ENCODE data around the gene MT1B.

Gene MT1B

DNA sequence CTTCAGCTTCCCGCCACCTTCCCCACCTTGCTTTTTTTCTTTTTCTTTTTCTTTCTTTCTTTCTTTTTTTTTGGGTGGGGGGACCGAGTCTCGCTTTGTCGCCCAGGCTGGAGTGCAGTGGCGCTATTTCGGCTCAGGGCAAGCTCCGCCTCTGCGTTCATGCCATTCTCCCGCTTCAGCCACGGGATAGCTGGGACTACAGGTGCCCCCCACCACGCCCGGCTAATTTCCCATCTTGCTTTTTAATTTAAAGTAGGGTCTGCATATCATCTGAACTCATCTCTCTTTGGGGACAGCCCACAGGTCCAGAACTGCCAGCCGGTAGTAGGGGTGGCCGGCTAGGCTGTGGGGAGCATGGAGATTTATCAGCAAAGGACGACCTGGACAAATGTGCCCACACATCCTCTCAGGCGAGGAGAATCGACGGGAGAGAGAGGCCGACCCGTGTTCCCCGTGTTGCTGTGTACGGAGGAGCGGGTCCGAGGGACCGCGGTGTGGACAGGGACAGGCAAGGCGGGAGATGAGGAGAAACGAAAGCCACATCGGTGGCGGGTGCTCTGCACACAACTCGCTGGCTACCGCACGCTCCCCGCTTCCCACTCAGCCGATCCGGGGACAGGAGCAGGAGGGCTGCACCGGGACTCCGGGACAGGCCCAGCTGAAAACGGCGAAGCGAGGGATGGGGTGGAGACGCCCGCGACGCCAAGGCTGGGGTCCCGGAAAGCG lies 16.8 kb upstream of the MT1B start:
- H3K4me3 ChIP-seq (ENCODE audit: low read depth in 1 of 2, low read length in 2 of 2), result no peak overlapping the region
- no peaks in the 10 kb centered on the region for H3K4me1 ChIP-seq (ENCODE audit: insufficient read depth, low read length)
- TF ChIP-seq EZH2 (IDR thresholded peaks at IDR 0.05; ENCODE audit: borderline replicate concordance, low read depth, low read length, severe bottlenecking), result no peak
- TF ChIP-seq, protein P1, sequence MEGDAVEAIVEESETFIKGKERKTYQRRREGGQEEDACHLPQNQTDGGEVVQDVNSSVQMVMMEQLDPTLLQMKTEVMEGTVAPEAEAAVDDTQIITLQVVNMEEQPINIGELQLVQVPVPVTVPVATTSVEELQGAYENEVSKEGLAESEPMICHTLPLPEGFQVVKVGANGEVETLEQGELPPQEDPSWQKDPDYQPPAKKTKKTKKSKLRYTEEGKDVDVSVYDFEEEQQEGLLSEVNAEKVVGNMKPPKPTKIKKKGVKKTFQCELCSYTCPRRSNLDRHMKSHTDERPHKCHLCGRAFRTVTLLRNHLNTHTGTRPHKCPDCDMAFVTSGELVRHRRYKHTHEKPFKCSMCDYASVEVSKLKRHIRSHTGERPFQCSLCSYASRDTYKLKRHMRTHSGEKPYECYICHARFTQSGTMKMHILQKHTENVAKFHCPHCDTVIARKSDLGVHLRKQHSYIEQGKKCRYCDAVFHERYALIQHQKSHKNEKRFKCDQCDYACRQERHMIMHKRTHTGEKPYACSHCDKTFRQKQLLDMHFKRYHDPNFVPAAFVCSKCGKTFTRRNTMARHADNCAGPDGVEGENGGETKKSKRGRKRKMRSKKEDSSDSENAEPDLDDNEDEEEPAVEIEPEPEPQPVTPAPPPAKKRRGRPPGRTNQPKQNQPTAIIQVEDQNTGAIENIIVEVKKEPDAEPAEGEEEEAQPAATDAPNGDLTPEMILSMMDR (IDR thresholded peaks at IDR 0.05; ENCODE audit: borderline replicate concordance, extremely low read depth, low read length, poor library complexity, severe bottlenecking), result no peak
- no peaks in the 10 kb centered on the region for H3K36me3 ChIP-seq (ENCODE audit: insufficient read depth, low read length)
- no peak overlapping the region for H3K4me2 ChIP-seq (ENCODE audit: insufficient read depth, low read length)
- no peaks in the 10 kb centered on the region for H3K79me2 ChIP-seq (ENCODE audit: insufficient read depth, low read length)
- H2AFZ ChIP-seq (ENCODE audit: low read depth, low read length), result no peak overlapping the region
- no peaks in the 10 kb centered on the region for H3K9me3 ChIP-seq (ENCODE audit: insufficient read depth, low read length, severe bottlenecking)
- no peaks in the 10 kb centered on the region for H4K20me1 ChIP-seq (ENCODE audit: insufficient read depth, low read length)
- H3K9ac ChIP-seq (ENCODE audit: low read depth, low read length), result no peak overlapping the region
- H3K27ac ChIP-seq (ENCODE audit: low read length), result no peak overlapping the region
- DNase-seq, result no peak
- no peak for ATAC-seq (ENCODE audit: insufficient read depth, low read depth)
- peaks cover 25% of the 10 kb centered on the region for H3K27me3 ChIP-seq (ENCODE audit: insufficient read depth, low read length, poor library complexity)

DNA sequence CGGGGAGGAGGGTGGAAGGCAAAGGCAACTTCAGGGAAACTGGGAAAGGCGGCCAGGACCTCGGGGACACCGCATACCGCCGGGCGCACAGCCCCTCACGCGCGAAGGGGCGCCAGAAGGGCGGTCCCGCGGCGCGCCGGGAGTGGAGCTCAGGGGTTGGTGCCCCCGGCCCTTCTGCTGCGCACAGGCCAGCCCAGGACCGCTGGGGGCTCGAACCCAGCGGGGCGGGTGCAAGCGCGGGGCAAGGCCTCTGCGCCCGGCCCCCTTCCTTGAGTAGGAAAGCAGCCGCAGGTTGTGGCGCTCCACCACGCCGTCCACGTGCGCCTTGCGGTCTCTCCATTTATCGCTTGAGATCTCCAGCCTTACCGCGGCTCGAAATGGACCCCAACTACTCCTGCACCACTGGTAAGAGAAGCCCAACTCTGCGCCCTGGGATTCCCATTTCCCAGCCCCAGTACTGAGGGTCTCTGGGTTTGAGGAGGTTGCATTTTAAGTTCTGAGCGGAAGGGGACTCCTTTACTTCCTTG lies 16.2 kb upstream of the MT1B start:
- ATAC-seq (ENCODE audit: insufficient read depth, low read depth) (no peak), DNase-seq (no peak)
- no peak overlapping the region for H3K4me2 ChIP-seq (ENCODE audit: insufficient read depth, low read length)
- H3K27ac ChIP-seq (ENCODE audit: low read length), result no peak overlapping the region
- H3K9me3 ChIP-seq (ENCODE audit: insufficient read depth, low read length, severe bottlenecking), result no peaks in the 10 kb centered on the region
- H3K9ac ChIP-seq (ENCODE audit: low read depth, low read length), result no peak overlapping the region
- no peak overlapping the region for H2AFZ ChIP-seq (ENCODE audit: low read depth, low read length)
- H4K20me1 ChIP-seq (ENCODE audit: insufficient read depth, low read length), result no peaks in the 10 kb centered on the region
- no peak for TF ChIP-seq EZH2 (IDR thresholded peaks at IDR 0.05; ENCODE audit: borderline replicate concordance, low read depth, low read length, severe bottlenecking)
- TF ChIP-seq, protein P1 (IDR thresholded peaks at IDR 0.05; ENCODE audit: borderline replicate concordance, extremely low read depth, low read length, poor library complexity, severe bottlenecking), result no peak
- H3K36me3 ChIP-seq (ENCODE audit: insufficient read depth, low read length), result no peaks in the 10 kb centered on the region
- H3K27me3 ChIP-seq (ENCODE audit: insufficient read depth, low read length, poor library complexity), result peaks cover 25% of the 10 kb centered on the region
- no peaks in the 10 kb centered on the region for H3K4me1 ChIP-seq (ENCODE audit: insufficient read depth, low read length)
- H3K4me3 ChIP-seq (ENCODE audit: low read depth in 1 of 2, low read length in 2 of 2), result no peak overlapping the region
- H3K79me2 ChIP-seq (ENCODE audit: insufficient read depth, low read length), result no peaks in the 10 kb centered on the region

- no peaks in the 10 kb centered on the region for H4K20me1 ChIP-seq (ENCODE audit: insufficient read depth, low read length)
- no peaks in the 10 kb centered on the region for H3K79me2 ChIP-seq (ENCODE audit: insufficient read depth, low read length)
- no peak overlapping the region for H2AFZ ChIP-seq (ENCODE audit: low read depth, low read length)
- no peak overlapping the region for H3K4me3 ChIP-seq (ENCODE audit: low read depth in 1 of 2, low read length in 2 of 2)
- H3K4me2 ChIP-seq (ENCODE audit: insufficient read depth, low read length), result no peak overlapping the region
- no peak overlapping the region for H3K27ac ChIP-seq (ENCODE audit: low read length)
- peaks cover 33% of the 10 kb centered on the region for H3K27me3 ChIP-seq (ENCODE audit: insufficient read depth, low read length, poor library complexity)
- H3K9ac ChIP-seq (ENCODE audit: low read depth, low read length), result no peak overlapping the region
- TF ChIP-seq, protein P1 (IDR thresholded peaks at IDR 0.05; ENCODE audit: borderline replicate concordance, extremely low read depth, low read length, poor library complexity, severe bottlenecking), result no peak
- no peak for TF ChIP-seq EZH2 (IDR thresholded peaks at IDR 0.05; ENCODE audit: borderline replicate concordance, low read depth, low read length, severe bottlenecking)
- H3K36me3 ChIP-seq (ENCODE audit: insufficient read depth, low read length), result no peaks in the 10 kb centered on the region
- ATAC-seq (ENCODE audit: insufficient read depth, low read depth), result no peak
- no peak for DNase-seq
- H3K4me1 ChIP-seq (ENCODE audit: insufficient read depth, low read length), result no peaks in the 10 kb centered on the region
- H3K9me3 ChIP-seq (ENCODE audit: insufficient read depth, low read length, severe bottlenecking), result no peaks in the 10 kb centered on the region
Observed at GRCh38 chr16:56636616-56637413, 14.9 kb upstream of the MT1B start.
